GM18498 (cell line): Measurements from ENCODE around the gene FGFR3.

Experiments
- ATAC-seq: cut with Tn5 transposase; IDR thresholded peaks from one replicate; pipeline ENCODE4 v1.9.1; 2021; ENCODE audit warnings: mild to moderate bottlenecking, moderate library complexity; ENCODE audit not compliant: unreplicated experiment

FGFR3 gene

DNA sequence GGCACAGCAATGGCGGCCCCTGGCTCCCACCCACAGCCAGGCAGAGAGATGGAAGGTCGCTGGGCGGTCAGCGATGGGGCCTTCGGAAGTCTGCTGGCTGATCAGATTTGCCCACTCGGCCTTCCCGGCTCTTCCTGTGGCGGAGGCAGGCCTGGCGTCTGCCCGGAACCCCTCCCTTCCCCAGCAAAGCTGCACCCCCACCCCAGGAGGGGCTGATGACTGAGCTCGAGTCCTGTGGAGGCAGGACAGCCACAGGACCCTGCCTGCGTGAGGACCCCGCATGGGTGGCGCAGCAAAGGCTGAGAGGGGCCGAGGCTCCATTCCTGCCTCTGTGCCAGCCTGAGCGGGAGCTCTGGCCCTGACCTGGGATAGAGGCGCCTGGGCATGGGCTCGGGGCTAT is 37.0 kb upstream of the FGFR3 start:
- no peak for ATAC-seq

DNA sequence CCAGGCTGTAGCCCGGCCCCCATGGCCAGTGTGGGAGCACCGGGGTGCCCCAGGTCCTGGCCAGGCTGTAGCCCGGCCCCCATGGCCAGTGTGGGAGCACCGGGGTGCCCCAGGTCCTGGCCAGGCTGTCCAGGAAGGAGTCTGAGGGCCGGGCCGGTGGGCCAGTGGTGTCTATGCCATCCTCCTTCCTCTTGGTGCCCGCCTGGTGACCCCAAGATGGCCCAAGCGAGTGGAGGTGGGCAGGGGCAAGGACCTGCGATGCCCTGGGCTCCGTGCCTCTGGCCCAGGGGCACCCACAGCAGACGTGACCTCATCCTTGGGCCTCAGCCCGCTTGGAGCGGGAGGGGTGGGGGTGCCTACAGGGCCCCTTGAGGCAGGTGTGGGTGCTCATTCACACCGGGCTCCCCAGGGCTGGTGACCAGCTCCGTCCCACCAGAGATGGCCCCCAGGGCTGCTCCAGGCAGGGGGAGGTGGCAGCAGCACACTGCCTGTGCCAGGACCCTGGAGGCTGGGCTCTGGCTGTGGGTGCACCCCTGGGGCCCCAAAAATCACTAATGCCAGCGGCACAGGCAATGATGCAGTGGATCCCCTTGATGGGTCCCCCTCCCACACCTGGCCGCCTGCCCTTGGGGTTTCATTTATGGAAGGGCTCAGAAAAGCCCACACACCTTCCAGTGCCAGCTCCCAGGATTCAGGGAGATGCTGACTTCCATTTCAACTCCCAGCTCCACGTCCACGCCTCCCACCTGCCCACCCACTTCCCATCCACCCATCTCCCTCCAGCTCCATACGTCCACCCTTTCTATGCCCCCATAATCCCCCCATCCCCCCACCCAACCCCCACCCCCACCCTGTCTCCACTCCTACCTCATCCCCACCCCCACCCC is 36.0 kb upstream of the FGFR3 start:
- no peak for ATAC-seq

DNA sequence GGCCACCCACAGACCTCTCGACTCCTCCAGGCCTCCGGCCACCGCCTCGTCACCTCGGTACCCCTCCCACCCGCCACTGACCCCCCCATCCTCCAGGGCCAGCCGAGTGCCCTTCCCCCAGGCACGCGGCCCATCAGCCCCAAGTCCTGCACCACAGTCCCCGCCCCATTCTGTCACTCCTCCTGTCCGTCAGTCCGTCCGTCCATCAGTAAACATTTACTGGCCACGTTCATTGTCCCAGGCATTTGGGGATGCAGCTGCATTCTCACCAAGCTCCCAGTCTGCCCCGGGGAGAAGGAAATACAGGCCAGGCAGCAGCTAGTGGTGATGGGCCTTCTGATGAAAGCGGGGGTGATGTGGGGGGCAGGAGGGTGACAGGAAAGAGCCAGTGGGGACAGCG is 35.3 kb upstream of the FGFR3 start:
- ATAC-seq: no peak

DNA sequence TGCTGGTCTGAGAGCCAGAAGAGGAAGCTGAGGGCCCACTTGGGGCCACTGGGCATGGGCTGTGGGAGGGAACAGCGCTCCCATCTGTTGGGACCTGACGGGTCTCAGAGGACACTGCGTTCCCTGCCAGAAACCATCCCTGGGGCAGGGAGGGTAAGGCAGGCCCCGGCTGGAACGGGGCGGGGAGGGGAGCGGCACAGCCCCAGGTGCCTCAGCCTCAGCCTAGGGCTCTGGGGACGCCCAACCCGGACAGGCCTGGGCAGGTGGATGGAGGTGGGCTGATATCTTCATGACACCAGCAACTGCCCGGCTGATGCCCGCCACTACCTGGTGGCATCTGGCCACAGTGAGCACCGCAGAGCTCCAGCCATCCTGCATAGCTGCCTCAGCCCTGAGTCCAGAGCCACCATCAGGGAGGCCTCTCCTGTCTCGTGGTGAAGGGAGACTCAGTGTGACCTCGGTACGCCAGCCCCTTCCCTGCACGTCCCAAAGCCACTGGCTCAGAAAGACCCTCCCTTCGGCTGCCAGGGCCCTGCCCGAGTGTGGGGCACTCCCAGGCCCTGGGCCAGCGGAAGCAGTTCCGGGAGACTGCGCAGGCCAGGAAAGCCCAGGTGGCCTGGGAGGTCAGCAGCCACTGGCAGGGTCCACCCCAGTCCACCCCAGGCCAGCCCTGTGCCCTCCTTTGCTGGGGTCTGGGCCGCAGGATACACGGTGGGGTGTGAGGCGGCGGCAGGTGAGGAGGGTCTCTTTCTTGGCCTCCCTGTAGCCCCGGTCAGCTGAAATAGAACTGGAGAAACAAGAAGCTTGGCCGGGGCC is 34.6 kb upstream of the FGFR3 start:
- ATAC-seq: no peak

DNA sequence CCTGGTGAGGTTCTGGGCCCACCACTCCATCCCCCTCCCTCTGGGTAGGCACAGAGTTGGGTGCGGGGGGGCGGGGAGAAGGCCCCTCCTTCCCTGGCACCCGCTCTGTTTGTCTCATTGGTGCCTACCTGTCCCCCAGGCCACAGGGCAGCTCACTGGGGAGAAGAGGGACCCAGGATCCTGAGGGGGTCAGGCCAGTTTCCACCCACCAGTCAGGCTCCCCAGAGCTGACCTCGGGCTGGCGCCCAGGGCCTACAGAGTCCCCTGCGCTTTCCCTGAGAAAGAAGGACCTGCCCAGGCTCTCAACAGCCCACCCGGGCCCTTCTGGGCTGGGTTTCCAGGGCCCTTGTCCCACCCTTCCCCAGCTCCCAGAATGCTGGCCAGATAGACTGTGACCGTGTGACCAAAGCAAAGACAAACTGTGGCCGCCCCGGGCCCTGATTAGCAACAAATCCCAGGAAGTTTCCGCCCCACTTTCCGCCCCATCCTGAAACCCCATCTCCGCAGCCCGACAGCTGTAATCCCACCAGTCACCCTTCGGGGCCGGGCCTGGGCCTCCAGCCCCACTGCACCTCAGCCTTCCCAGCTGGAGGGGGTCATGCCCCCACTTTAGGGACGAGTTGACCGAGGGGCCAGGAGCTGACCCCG is 33.8 kb upstream of the FGFR3 start:
- ATAC-seq: no peak

DNA sequence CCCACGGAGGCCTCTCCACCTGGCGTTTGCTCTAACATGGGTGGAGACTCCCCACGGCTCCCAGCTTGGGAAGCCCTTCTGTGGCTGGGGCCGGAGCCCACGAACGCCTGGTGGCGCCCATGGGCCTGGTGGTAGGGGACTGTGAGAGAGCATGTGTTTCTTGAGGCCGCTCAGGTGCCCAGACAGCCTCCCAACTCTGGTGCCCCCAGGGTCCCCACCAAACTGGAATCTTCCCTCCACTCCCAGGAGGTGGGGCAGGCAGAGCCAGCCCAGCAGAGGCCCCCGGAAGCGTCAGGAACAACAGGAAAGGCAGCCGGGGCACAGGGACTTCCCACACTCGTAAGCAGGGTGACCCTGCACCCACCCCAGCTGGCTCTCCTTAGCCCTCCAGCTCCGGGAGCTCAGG is 33.3 kb upstream of the FGFR3 start:
- ATAC-seq: no peak

DNA sequence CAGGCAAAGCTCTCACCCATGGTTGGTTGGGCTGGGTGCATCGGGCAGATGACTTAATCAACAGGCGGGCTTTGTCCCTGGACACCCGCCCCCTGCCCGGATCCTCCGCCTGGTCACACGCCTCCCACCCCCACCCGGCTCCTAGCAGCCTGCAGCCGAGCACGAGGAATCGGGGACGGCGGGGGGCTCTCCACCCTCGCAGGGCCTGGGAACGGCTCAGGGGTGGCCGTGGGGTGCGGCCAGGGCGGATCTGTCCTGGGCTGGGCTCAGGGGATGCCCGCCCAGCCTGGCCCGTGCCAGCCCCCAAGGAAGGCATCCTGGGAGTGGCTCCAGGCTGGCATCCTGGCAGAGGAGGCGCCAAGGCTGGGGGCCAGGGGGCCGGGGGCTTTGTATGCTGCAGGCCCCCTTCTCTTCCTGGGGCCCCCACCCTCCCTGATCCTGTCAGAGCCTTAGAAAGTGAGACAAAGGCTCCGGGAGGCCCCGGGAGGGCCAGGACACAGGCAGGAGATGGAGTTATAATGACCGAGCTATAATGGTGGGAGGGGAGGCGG is 32.5 kb upstream of the FGFR3 start:
- no peak for ATAC-seq

DNA sequence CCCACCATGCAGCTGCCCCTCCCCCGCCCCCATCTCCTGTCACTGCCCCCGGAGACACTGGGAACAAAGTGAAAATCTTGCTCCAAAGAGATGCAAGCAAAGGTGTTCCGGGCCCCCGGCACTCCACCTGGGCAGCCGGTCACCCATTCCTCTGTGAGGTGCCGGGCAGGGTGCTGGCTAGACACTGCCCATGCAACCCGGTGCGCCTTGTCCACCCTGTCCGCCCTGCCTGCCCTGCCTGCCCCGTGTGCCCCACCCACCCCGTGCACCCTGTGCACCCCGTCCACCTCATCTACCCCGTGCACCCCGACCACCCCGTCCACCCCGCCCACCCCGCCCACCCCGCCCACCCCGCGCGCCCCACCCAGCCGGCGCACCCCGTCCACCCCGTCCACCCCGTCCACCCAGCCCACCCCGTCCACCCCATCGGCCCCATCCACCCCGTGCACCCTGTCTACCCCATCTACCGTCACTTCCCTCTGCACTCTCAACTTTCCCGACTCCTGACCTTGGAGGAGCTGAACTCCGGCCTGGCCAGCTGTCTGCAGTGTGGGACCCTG is 31.9 kb upstream of the FGFR3 start:
- ATAC-seq: no peak

DNA sequence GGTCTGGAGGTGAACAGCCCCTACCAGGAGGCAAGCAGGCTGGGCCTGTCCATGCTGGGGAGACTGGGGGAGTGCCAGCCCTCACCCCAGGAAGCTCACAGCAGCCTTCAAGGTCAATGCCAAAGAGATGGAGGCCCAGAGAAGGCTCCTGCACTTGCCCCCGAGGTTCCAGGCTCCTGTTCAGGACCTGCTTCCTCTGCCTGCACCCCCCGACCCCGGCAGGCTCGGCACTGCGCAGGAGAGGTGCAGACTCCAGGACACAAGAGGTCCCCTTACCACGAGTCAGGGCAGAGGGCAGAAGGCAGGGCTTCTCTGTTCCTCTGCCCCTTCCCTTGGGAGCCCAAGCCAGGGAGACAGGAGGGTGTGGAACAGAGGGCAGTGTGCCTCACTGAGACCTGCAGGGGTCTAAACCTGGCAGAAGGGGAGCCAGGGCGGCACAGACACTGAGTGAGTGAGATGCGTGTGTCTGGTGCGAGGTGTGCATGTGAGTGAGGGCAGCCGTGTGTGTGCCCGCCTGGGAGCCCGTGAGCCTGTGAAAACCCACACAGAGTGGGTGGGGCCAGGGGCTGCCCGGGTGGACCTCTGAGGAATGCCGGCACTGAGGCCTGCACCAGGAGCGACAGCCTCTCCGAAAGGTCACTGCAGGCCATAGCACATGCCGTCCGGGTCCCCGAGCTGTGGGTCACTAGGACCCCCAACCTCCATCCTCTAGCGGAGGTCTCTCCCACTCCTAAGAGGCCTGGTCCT is 30.7 kb upstream of the FGFR3 start:
- ATAC-seq: no peak

DNA sequence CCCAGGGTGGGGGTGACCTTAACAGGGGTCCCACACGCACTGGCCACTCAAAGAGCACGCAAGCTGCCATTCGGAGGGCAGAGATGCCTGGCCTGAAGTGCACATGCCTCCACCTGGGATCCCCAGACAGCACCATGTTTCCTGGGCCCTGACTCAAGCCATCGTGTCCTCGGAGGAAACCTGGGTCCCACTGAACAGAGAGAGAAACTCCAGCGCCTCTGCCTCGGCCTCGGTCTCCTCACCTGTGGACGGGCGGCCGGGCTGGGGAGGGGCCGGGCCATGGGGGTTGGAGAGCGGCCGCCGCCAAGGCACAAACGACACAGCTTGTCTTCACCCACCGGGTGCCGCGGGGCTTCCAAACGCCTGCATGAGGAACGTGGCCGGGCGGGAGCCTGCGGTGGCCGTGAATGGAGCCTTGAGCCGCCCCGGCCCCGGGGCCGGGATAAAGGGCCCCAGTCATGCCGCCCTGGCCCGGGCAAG is 30.0 kb upstream of the FGFR3 start:
- ATAC-seq: no peak

DNA sequence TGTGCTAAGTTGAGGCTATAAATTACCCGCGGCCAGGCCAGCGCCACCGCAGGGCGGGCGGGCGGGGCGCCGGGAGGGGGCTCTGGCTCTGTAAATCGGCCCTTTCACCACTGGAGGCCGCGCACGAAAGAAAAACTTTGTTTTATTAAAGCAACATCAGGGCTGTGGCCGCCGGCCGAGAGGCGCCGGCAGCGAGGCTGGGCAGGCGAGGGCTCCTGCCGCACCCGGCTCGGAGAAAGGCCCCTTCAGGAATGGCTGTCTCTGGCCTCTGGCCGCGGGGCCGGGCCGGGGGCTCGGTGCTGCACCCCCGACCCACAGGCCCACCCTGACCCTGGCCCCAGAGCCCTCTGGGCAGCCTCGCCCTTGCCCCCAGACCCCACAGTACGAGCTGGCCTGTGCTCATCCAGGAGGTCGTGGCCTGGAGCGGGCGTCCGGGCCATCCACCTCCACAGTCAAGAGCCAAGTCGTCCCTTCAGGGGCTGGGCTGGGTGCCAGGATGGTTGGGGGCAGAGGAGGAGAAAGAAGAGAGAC is 29.5 kb upstream of the FGFR3 start:
- ATAC-seq: no peak

DNA sequence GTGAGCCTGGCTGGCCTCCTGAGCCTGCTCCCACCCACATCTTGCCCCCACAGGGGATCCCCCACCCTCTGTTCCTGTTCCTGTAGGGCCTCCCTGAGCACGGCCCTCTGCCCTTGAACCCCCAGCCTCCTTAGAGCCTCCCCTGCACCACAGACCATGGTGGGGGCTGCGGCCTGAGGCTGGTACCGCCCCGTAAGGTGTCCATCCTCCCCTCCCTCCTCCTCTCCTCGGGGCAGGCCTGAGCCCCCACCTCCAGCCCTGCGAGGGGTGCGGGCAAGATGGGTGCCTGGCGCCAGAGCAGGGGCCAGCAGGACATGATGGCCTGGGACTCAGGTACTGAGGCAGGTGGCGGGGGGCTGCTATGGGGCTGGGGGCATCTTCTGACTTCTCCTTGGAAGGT is 28.4 kb upstream of the FGFR3 start:
- no peak for ATAC-seq

DNA sequence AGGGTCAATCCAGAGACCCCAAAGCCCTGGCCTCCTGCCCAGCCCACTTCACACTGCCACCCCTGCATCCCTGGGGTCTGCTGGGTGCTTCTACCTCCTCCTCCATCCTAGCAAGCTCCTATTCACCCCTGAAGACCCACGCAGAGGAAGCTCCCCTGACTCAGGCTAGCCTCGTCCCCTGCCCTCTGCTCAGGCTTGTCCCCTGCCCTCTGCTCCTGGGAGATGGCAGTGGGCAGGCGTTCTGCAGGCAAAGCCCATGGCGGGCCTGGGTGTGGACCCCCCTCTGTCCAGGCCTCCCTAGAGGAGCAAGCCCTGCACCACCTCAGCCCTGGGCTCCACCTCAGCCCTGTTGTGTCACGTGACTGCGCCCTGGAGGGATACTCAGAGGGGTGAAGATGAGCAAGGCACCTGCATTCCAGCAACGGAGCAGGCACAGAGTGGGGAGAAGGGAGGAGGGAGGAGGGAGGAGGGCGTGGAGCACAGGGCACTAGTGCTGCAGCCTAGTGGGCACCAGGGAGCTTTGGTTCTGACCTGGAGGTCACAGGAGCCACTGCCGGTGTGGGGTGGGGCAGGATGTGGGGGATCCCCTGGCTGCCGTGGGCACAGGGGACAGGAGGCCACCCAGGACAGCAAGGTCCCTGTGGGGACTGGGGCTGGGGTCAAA is 27.6 kb upstream of the FGFR3 start:
- no peak for ATAC-seq

DNA sequence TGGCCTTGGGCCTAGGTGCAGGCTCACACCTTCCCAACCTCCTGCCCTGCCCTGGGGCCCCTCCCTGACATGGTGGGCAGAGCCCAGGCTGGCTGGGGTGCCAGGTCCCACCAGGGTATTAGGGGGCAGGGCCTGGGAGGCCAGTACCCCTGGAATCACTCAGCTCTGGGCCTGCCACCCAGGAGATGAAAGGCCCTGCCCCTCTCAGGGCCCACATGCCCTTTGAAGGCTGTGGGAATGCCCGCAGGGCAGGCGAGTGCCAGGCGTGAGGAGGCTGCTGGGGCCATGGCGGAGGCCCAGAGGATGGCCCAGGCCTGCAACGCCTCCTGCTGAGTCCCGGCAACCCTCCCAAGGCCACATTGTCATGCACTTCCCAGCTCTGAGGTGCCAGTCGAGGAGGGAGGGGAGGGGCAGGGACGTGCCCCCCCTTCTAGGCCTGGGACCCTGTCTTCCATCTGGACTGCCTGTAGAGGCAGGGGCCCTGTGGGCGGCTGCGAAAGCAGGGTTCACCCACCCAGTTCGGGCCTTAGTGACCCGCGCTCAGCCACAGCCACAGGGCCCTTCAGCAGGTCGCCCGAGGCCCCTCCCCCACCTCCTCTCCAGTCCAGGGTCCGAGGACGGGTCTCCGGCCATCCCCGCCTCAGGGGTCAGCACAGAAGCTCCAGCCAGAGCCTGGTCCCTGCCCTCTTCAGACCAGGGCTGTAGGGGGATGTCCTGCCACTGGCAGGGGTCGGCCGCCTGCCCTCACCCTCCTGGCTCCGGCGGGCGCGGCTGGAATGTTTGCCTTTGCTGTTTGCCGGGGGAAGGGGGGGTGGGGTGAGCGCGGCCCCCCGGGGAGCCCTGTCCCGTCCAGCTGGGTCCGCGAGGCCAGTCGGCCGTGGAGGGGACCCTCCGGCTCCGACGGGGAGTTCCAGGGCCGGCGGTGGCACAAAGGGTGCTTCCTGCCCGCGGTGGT is 26.7 kb upstream of the FGFR3 start:
- no peak for ATAC-seq

DNA sequence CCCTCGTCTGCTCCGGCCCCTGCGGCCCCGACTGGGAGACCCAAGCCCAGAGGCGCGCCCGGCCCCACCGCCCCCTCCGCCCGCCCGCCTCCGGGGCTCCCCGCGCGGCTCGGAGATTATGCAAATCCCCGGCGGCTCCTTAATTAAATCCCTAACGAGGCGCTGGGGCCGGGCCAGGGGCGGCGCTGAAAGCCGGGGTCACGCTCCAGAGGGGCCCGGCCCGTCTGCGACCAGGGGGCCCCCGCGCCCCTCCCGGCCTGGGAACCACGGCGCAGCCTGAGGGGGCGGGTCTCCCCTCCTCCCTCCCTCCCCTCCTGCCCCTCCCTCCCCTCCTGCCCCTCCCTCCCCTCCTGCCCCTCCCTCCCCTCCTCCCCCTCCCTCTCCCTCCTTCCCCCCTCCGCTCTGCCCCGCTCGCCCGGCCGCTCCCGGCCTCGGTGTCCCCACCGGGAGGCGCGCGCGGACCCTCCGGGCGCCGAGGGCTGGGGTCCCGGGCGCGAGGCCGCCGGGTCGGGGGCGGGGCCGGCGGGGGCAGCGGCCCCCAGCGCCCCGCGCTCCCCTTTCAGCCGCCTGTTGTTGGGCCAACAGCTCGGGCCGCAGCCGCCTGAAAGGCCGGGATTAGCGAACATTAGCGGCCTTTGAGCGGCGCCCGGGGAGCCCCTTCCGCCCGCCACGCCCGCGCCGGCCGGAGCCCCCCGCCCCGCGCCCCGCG is 25.9 kb upstream of the FGFR3 start:
- ATAC-seq: no peak

DNA sequence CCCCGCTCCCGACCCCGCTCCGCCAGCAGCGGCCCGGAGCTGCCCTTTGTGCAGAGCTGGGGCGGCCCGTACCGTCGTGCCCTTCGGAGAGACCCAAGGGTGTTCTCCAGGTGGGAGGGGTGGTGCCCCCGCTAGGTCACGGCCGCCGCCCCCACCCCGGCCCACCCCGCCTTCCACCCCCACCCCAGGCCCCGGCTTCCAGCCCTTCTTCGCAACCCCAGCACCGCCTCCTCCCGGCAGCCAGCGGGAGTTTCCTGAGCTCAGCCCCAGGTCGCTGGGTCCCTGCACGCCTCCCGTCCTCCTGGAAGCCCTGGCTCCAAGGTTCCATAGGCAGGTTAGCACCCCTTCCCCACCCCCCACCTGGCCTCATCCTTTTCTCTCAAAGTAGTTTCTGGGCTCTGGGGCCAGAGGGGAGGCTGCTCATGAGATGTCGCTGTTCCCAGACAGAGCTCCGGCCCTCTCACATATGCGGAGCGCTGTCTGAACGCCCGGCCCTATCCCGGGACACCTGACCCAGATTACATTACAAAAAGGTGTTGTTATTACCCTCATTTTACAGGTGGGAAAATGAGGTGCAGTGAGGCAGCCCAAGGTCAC is 25.2 kb upstream of the FGFR3 start:
- ATAC-seq: no peak

DNA sequence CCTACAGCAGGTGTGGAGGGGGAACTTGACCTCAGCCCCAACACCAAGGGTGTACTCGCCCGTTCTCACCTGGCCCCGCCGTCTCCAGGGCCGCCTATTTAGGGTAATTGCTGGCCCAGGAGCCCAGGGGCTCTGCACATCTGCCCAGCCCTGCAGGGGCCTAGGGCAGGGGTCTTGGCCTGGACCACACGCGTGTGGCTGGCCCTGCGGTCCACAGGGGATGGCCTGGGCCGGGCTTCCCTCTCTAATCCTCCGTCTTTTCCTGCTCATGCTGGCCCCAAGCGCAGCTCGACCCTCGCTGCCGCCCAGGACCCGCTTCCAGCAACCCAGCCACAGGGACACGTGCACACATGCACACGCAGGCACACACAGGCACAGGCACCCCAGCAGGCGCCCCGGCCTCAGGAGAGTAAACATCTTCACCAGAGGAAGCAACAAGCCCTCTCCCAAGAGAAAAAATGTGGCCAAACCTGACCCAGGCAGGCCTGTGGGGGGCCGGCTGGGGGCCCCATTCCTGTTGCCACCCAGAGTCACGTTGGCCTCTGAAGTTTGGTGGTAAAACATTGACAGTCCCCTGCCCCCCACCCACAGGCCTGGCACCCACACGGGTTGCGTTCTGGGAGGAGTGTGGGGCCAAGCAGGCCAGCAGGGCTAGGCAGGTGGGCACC is 24.6 kb upstream of the FGFR3 start:
- no peak for ATAC-seq
